HG03159 (cell line): ENCODE measurements around the gene KCTD7.
"Not testable (repeated sequence)": the region's sequence is repeated elsewhere in the genome, so short reads cannot be mapped to it uniquely, and the experiment has no call there.

Source experiments
- ATAC-seq: cut with Tn5 transposase; IDR thresholded peaks from one replicate; pipeline ENCODE4 v1.9.1; 2021; ENCODE audit warnings: mild to moderate bottlenecking, moderate library complexity; ENCODE audit not compliant: unreplicated experiment

Gene KCTD7

GRCh38 chr7:66653719-66654274 is 25.1 kb downstream of the KCTD7 start:
- not testable (repeated sequence) for ATAC-seq

GRCh38 chr7:66654275-66655112 is 25.8 kb downstream of the KCTD7 start:
- peak; percentile 92 for ATAC-seq

DNA sequence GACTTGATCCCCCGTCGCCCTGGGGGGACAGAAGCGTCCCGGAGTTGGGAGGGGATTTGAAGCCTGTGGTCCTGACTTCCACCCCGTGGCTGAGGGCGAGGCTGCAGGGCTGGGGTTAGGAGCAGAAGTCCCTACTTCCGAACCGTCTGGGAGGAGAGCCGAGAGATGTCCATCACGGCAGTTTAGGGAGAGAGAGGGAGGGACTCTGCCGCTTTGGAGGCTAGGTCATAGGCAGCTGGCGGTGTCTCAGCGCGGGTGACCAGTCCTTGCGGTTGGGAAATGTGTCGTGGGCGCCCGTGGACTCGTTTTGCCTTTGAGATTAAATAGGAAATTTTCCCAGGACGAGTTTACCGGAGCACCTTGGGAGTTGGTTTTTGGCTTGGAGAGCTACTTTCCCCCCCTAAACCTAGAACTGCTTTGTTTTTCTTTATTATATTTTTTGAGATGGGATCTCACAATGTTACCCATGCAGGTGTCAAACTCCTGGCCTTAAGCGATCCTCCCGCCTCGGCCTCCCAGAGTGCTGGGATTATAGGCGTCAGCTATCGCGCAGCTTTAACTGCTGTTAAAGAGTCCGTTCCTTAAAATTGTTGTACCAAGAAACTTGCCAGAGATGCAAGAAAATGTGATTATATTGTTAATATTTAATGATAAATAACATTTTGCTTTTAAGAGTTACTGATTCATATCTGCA is 26.6 kb downstream of the KCTD7 start:
- not testable (repeated sequence) for ATAC-seq

GRCh38 chr7:66655826-66656485 is 27.3 kb downstream of the KCTD7 start:
- not testable (repeated sequence) for ATAC-seq

- no peak for ATAC-seq
These were observed 29.1 kb downstream of the KCTD7 start for GRCh38 chr7:66657798-66658197.

GRCh38 chr7:66662646-66663264 is 34.1 kb downstream of the KCTD7 start:
- ATAC-seq = no peak

GRCh38 chr7:66664590-66665293 is 36.1 kb downstream of the KCTD7 start:
- no peak for ATAC-seq

DNA sequence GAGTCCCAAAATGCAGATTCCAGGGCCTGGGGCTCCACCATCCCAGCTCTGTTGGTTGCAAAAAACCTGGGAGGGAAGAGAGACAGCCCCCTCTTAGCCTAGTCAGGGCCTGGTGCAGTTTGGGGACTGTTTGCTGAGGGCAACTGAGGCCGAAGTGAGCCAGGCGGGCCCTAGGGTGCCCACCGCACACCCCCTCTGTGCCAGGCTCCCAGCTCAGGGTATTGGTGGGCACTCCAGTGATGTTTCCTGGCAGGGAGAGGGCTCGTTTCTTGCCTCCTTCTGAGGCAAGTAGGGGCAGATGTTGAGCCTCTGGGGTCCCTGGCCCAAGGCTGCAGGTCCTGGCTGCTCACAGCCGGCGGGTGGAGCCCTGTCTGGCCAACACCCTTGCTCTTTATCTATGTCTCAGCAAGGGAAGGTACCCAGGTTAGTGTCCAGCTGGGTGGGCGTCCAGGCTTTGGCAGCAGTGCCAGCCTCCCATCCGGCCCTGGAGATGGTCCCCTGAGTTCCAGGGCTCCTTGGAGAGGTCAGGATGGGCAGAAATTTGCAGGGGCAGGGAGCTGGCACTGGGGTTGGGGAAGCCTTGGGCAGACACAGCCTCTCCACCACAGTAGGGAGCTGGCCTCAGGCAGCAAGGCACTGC is 37.8 kb downstream of the KCTD7 start:
- no peak for ATAC-seq

DNA sequence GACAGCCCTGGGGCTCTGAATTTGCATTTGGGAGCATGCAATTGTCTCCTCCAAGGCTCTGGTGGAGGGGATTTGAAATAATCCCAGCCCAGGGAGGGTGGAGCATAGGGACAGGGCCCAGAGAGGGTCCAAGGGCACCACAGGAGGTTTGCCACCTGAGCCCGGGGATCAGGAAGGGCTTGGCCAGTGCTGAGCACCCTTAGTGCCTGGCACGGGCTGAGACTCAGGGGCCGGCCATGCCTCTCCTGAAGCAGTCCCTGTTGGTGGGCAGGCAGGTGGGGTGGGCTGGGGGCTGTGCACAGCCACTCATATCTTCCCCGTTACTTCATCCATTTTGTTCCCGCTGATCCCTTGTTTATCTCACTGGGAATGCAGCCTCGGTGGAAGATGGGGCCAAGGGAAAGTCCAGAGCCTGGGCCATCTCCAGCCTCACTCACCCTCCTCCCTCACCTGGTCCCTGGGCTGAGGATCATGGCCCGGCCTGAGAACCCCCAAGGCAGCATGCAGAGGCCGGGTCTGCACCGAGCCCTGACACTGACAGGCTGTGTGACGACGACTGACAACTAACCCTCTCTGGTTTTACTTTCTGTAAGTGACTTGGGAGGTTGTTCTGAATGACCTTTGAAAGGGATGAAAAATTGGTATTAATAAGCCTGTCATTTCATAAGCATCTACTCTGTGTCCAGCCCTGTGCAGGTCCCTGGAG is 38.5 kb downstream of the KCTD7 start:
- ATAC-seq = no peak

- no peak for ATAC-seq
These were observed 39.4 kb downstream of the KCTD7 start for GRCh38 chr7:66668112-66668511.

GRCh38 chr7:66668677-66669076 is 40.0 kb downstream of the KCTD7 start:
- ATAC-seq = no peak

- no peak for ATAC-seq
These were observed 40.4 kb downstream of the KCTD7 start for GRCh38 chr7:66669088-66669487.

- ATAC-seq = no peak
These were observed 40.8 kb downstream of the KCTD7 start for GRCh38 chr7:66669496-66669895.

- ATAC-seq = no peak
These were observed 42.4 kb downstream of the KCTD7 start for GRCh38 chr7:66671034-66671433.

DNA sequence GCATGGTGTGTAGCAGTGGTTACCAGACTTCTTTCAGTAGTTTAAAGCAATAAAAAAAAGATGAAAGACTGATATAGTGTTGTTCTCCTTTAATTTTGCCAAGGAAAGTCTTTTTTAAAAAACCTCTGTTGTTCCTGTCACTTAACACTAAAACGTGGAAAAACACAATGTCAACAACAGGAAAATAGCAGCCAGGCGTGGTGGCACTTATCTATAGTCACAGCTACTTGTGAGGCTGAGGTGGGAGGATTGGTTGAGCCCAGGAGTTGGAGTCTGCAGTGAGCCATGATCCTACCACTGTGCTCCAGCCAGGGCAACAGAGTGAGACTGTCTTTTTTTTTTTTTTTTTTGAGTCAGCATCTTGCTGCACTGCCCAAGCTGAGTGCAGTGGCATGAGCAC is 42.8 kb downstream of the KCTD7 start:
- not testable (repeated sequence) for ATAC-seq

GRCh38 chr7:66672432-66673123 is 43.9 kb downstream of the KCTD7 start:
- not testable (repeated sequence) for ATAC-seq

DNA sequence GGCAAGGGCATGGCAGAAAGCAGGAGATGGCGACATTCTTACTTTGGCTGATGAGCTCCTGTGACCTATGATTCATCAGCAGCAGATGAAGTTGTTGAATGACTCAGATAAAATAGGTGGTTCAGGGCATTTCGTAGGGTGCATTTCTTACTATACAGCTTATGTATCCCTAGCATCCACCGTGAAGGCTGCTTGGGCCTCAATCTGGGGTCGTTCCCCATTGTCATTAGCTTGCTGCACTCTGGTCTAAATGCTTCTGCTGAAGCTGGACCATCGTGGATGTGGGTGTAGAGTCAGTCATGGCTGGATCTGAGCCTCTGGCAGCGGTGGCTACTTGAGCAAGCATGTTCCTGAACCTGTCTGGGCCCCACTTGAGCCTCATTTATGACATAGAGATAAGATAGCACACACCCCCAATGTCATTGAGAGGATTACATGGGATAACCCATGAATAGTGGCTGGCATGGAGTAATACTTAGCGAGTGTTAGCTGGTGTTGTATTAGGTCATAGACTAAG is 44.5 kb downstream of the KCTD7 start:
- not testable (repeated sequence) for ATAC-seq

GRCh38 chr7:66679633-66680244 is 51.1 kb downstream of the KCTD7 start:
- ATAC-seq = no peak
